DOHH2 (cell line): ENCODE data around the gene ZNF662.

ENCODE experiments used
- EZH2phosphoT487 ChIP-seq: fragments of 200-600 bp; sonication (generic); IDR thresholded peaks from 2 replicates; pipeline ENCODE4 v1.6.1; 2017; ENCODE audit warnings: borderline replicate concordance, mild to moderate bottlenecking, antibody characterized with exemption, low read length, moderate library complexity, mixed read lengths
- TF ChIP-seq, protein P1 (sequence below): fragments of 200-600 bp; sonication (generic); IDR thresholded peaks from one replicate; pipeline ENCODE4 v1.5.1; 2014; ENCODE audit warnings: antibody characterized with exemption, mild to moderate bottlenecking, low read depth, low read length; ENCODE audit not compliant: poor library complexity, severe bottlenecking

DNA sequence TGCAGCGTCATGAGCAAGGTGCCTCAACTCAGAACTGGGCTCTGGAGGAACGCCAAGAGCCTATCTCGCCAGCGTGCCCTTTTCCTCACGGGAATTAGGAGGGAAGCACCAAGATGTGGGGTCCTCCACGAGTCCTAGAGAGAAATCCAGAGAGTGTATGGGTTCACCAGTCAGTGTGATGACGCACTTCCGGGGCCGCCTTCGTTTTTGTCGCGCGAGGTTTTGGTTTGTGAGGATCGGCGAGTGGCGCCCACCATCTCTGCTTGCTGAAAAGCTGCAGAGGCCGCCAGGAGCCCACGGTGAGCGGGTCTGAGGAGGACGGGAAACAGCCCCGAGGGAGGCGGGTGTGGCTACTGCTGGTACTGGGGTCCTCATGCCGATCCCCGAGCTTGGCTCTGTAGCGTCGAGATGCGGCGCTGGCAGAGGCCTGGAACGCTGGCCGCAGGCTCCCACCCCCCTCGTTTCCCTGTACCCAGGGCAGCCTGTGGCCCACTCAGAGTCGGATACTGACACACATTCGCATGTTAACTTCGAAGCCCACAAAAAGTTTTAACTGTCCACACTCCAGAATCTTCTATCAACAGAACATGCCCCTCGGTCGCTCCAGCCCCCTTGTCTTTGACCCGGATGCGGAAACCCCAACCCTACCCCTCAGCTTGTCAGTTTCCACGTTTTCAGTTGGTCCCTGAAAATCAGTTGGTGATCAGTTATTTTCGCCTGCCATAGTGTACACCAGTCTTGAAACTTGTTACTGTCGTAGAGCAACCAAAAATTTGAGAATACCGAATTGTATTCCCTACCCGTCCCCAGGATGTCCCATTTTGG is 30.4 kb downstream of the ZNF662 start:
- TF ChIP-seq, protein P1, sequence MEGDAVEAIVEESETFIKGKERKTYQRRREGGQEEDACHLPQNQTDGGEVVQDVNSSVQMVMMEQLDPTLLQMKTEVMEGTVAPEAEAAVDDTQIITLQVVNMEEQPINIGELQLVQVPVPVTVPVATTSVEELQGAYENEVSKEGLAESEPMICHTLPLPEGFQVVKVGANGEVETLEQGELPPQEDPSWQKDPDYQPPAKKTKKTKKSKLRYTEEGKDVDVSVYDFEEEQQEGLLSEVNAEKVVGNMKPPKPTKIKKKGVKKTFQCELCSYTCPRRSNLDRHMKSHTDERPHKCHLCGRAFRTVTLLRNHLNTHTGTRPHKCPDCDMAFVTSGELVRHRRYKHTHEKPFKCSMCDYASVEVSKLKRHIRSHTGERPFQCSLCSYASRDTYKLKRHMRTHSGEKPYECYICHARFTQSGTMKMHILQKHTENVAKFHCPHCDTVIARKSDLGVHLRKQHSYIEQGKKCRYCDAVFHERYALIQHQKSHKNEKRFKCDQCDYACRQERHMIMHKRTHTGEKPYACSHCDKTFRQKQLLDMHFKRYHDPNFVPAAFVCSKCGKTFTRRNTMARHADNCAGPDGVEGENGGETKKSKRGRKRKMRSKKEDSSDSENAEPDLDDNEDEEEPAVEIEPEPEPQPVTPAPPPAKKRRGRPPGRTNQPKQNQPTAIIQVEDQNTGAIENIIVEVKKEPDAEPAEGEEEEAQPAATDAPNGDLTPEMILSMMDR, result no peak
- no peak for TF ChIP-seq EZH2phosphoT487
